ENCODE data around the gene CADPS2.

The CADPS2 gene

DNA sequence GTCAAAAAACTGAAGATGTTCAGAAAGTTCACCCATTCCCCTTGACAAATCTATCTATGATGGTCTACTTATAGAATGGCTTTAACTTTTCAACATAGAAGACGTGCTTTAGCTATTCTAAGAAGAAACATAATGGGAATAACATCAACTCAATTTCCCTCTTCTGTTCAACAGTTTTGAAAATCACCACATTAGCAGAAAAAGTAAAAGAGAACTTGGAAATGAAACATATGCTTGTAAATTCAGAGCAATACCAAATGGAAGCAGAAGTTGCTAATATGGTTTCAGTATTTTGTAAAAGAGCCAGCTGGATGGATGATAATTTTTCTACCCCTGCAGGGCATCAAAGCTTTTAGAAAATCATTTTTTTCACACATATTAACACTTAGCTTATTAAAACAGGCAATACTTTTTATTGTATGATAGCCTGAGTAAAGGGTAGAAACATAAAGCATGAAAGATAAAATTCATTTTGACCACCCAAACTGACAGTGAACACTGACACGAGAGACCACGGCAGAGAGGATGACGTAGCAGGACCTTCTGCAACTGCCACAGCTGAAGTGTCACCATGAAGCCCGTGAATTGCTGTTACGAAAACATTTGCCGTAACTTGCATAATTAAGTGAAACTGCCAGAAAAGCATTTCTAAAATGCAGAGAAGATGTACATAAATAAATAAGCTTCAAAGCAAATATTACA is 542.5 kb downstream of the CADPS2 start:
- FAIRE-seq: no peak
- TF ChIP-seq SPI1 (IDR thresholded peaks at IDR 0.05; ENCODE audit: low read depth, low read length) (no peak), PAX5 (IDR thresholded peaks at IDR 0.05; ENCODE audit: insufficient read depth, low read length, severe bottlenecking) (no peak), POU2F2 (IDR thresholded peaks at IDR 0.05; ENCODE audit: low read depth, low read length) (no peak), POLR2AphosphoS5 (IDR thresholded peaks at IDR 0.05; ENCODE audit: low read depth, low read length) (no peak)
- DNase-seq (ENCODE audit: insufficient read length, low spot score): no peak

- no peak for FAIRE-seq
- DNase-seq (ENCODE audit: insufficient read length, low spot score): no peak
- TF ChIP-seq POLR2AphosphoS5 (IDR thresholded peaks at IDR 0.05; ENCODE audit: low read depth, low read length): no peak
- TF ChIP-seq POLR2A (IDR thresholded peaks at IDR 0.05; ENCODE audit: low read depth, low read length): no peak
- no peak for TF ChIP-seq POU2F2 (IDR thresholded peaks at IDR 0.05; ENCODE audit: low read depth, low read length)
These were observed 545.8 kb downstream of the CADPS2 start for GRCh38 chr7:122340427-122340826.

GRCh38 chr7:122339145-122339904 is 546.9 kb downstream of the CADPS2 start:
- FAIRE-seq (no peak), DNase-seq (ENCODE audit: insufficient read length, low spot score) (no peak)
- TF ChIP-seq POLR2A (IDR thresholded peaks at IDR 0.05; ENCODE audit: low read depth, low read length) (no peak), TAF1 (IDR thresholded peaks at IDR 0.05; ENCODE audit: low read depth, low read length) (no peak)

DNA sequence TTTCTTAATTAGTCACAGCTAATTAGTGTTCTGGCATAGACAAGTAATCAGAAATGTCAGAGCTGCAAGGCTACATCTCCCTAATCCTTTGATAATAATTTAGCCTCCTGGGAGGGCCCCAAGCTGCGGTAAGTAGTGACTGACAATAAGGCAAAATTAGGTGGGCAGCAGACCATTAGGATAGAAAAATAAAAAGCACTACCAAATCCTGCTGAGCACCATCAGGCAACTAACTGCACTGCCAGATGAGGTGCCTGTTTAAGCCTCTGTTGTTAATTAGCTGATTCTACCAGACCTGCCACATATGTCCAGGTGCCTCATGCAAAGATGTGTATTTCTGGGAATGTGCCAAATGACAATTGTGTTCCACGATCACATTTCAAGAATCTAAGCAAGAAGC is 549.2 kb downstream of the CADPS2 start:
- TF ChIP-seq SPI1 (IDR thresholded peaks at IDR 0.05; ENCODE audit: low read depth, low read length) (no peak), TAF1 (IDR thresholded peaks at IDR 0.05; ENCODE audit: low read depth, low read length) (no peak), POU2F2 (IDR thresholded peaks at IDR 0.05; ENCODE audit: low read depth, low read length) (no peak), PAX5 (IDR thresholded peaks at IDR 0.05; ENCODE audit: insufficient read depth, low read length, severe bottlenecking) (no peak), POLR2AphosphoS5 (IDR thresholded peaks at IDR 0.05; ENCODE audit: low read depth, low read length) (no peak), POLR2A (IDR thresholded peaks at IDR 0.05; ENCODE audit: low read depth, low read length) (no peak)
- DNase-seq (ENCODE audit: insufficient read length, low spot score) (no peak), FAIRE-seq (no peak)

GRCh38 chr7:122329145-122329802 is 557.0 kb downstream of the CADPS2 start:
- DNase-seq (ENCODE audit: insufficient read length, low spot score) (no peak), FAIRE-seq (no peak)
- TF ChIP-seq SPI1 (IDR thresholded peaks at IDR 0.05; ENCODE audit: low read depth, low read length) (no peak), POLR2AphosphoS5 (IDR thresholded peaks at IDR 0.05; ENCODE audit: low read depth, low read length) (no peak), POLR2A (IDR thresholded peaks at IDR 0.05; ENCODE audit: low read depth, low read length) (no peak), PAX5 (IDR thresholded peaks at IDR 0.05; ENCODE audit: insufficient read depth, low read length, severe bottlenecking) (no peak), POU2F2 (IDR thresholded peaks at IDR 0.05; ENCODE audit: low read depth, low read length) (no peak), TAF1 (IDR thresholded peaks at IDR 0.05; ENCODE audit: low read depth, low read length) (no peak)

DNA sequence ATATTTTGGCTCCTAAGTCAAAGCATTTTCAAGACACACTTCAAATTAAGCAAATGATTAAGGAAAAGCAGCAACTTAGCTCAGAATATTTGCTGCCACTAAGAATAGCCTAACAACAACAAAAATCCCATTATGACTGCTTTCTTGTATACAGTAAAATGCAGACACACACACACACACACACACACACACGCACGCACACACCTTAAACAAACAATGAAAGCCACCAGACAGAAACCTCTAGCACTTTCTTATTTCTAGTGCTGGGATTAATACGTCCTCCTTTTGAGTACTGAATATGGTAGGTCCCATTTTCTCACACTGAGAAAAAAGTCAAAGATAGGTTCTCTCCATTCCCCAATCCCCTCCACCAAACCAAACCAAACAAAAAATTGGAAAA is 558.3 kb downstream of the CADPS2 start:
- DNase-seq (ENCODE audit: insufficient read length, low spot score) (no peak), FAIRE-seq (no peak)
- TF ChIP-seq TAF1 (IDR thresholded peaks at IDR 0.05; ENCODE audit: low read depth, low read length) (no peak), SPI1 (IDR thresholded peaks at IDR 0.05; ENCODE audit: low read depth, low read length) (no peak), POU2F2 (IDR thresholded peaks at IDR 0.05; ENCODE audit: low read depth, low read length) (no peak), POLR2AphosphoS5 (IDR thresholded peaks at IDR 0.05; ENCODE audit: low read depth, low read length) (no peak), PAX5 (IDR thresholded peaks at IDR 0.05; ENCODE audit: insufficient read depth, low read length, severe bottlenecking) (no peak)

DNA sequence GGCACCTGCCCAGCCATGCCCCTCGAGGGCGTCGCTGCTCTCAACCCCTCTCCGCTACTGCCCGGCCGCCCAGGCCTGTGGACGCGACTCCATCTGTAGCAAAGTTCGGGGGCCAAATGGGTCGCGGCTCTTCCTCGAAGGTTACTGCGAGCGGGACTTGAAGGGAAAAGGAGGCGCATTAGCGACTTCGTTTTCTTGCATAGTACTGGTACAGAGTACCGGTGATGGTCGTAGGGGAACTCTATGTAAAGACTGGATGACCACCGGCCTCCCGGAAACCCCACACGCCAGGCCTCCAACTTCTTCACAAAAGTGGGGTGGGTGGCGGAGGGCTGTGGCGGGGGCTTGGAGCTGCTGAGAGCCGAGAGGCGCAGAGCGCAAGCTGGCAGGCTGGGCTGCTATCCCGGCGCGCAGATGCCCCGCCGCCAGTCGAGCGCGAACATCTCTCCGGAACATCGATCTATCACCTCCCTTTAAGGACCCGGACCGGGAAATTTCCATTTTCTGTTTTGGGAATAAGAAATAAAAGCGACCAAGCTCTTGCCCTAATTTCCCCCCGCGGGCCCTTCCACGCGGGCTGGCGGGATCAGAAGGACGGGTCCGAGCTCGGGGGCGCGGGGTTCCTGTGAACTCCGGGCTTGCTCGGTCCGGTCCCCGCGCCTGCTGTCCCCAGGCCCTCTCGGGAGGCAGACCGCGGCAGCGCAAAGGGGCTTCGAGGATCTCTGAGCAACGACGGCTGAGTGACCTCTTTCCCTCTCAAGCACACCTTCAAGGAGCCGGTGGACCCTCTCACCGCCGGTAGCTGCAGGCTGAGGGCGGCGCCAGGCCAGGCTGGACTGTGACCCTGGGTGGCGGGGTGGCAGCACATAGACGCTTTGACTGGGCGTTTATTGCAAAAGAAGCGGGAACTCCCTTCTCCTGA is 569.5 kb downstream of the CADPS2 start:
- FAIRE-seq: no peak
- no peak for DNase-seq (ENCODE audit: insufficient read length, low spot score)

GRCh38 chr7:122315507-122316466 is 570.5 kb downstream of the CADPS2 start:
- TF ChIP-seq POU2F2 (IDR thresholded peaks at IDR 0.05; ENCODE audit: low read depth, low read length) (no peak), POLR2AphosphoS5 (IDR thresholded peaks at IDR 0.05; ENCODE audit: low read depth, low read length) (no peak), SPI1 (IDR thresholded peaks at IDR 0.05; ENCODE audit: low read depth, low read length) (no peak), TAF1 (IDR thresholded peaks at IDR 0.05; ENCODE audit: low read depth, low read length) (no peak), PAX5 (IDR thresholded peaks at IDR 0.05; ENCODE audit: insufficient read depth, low read length, severe bottlenecking) (no peak), POLR2A (IDR thresholded peaks at IDR 0.05; ENCODE audit: low read depth, low read length) (no peak)
- FAIRE-seq (no peak), DNase-seq (ENCODE audit: insufficient read length, low spot score) (no peak)

More for the DNA sequence above, 569.5 kb downstream of the CADPS2 start:
- TF ChIP-seq POU2F2 (IDR thresholded peaks at IDR 0.05; ENCODE audit: low read depth, low read length) (no peak), SPI1 (IDR thresholded peaks at IDR 0.05; ENCODE audit: low read depth, low read length) (no peak), PAX5 (IDR thresholded peaks at IDR 0.05; ENCODE audit: insufficient read depth, low read length, severe bottlenecking) (no peak), TAF1 (IDR thresholded peaks at IDR 0.05; ENCODE audit: low read depth, low read length) (no peak), POLR2A (IDR thresholded peaks at IDR 0.05; ENCODE audit: low read depth, low read length) (no peak), POLR2AphosphoS5 (IDR thresholded peaks at IDR 0.05; ENCODE audit: low read depth, low read length) (no peak)
